HK-2 (cell line): ENCODE measurements around the gene CFAP47.
A peak's percentile ranks its signal among the peaks of the same experiment; 100 is the strongest.

Experiments used
- DNase-seq: peaks from one replicate; pipeline ENCODE4 v3.0.0-alpha.2; 2018; ENCODE audit not compliant: unreplicated experiment

The CFAP47 gene

GRCh38 chrX:36241397-36241796, 321.9 kb downstream of the CFAP47 start:
- no peak for DNase-seq

- no peak for DNase-seq
Measured at GRCh38 chrX:36266155-36266554, 346.6 kb downstream of the CFAP47 start.

DNA sequence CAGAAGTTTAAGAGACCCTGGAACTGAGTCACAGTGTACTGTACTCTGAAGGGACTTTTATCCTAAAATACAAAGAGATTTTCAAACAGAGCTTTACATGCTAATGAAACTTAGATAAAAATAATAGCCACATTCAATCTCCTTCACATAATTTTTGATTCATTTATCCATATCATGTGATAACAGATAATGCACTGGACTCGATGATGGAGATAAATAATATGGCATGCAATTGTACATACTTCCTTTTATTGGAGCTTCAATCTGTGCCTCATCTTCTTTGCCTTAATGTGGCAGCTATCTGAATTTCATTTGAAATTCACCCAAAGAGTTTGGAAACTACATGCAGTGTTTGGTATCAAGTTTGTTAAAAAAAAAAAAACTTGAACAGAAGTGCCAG, 390.6 kb downstream of the CFAP47 start:
- no peak for DNase-seq

DNA sequence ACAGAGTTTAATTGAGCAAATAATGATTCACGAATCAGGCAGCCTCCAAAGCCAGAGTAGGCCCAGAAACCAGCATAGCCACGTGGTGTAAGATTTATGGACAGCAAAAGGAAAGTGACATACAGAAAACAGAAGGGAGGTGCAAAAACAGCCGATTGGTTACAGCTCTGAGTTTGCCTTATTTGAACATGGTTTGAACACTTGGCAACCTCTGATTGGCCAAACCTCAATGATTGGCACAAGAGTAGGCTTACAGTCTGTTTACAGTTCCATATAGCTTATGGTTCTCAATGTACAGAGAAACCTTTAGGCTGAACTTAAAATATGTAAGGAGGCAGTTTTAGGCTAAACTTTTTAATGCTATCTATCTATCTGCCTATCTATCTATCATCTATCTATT, 394.8 kb downstream of the CFAP47 start:
- DNase-seq: no peak

GRCh38 chrX:36334572-36334971, 415.0 kb downstream of the CFAP47 start:
- DNase-seq: no peak

GRCh38 chrX:36336751-36337150, 417.2 kb downstream of the CFAP47 start:
- DNase-seq: no peak

DNA sequence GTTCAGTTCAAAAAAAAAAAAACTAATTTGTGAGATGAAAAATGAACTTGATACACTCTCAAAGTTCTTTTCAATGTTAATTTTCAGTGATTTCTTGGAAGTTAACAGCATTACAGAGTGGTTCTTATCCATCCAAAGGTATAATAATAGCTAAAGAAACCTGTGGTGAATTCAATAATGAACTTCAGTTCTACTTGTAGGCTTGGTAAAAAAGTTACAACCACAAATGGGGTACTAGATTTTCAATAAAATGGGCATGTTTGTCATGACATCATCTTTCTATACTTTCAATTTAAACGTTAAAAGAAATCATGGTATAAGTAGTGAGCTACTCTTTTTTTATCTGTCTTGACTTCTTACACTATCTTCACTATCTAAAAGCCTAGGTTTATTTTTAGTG, 424.8 kb downstream of the CFAP47 start:
- no peak for DNase-seq

DNA sequence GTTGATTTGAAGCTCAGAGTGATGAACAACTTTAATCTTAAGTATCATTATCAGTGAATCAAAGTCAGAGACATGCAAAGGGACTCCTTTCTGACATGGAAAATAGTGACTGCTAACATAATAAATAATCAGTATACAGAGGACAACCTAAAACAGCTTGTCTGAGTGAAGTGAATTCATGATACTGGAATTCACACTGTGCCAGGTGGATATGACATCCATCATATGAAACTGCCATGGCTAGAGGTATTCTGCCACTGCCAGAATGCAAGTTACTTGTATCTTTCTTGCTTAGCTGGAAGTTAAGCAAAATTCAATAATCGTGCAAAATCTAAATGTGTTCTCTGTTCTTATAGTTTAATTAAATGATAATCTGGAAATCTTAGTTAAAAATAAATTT, 429.0 kb downstream of the CFAP47 start:
- DNase-seq: no peak

DNA sequence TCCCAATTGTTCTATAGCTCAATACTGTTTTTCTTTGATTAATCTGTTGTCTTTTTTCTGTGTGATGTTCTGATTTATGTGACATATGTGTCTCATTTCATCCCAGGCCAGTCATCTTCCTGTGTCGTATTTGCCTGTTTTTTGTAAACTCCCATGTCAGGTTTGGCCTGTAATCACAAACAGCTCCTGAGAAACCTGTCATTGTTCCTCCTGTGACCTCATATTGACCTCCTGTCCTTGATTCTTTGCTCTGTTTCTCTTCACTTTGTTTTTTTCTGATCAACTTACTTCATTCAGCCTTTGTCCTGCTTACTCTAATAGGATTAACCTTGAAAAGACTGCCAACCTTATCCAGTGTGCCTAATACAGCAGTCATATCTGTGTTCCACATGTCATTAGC, 438.3 kb downstream of the CFAP47 start:
- DNase-seq: no peak

- no peak for DNase-seq
Measured at GRCh38 chrX:36364262-36364661, 444.7 kb downstream of the CFAP47 start.

DNA sequence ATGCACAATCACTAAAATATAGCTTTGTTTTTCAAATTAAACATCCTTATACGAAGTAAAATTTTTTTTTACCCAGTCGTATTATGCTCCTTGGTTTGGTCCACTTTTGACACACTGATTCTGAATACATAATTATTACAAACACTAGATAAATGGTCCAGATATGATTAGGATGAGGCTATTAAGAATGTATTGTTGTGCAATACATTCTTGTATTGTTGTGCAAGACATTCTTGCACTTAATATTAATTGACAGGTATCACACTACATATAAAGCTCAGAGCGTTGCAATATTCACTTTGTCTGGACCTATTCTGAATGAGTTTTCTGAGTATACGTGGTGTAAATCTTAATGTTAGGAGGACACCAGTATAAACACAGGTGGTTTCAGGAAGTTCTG, 464.0 kb downstream of the CFAP47 start:
- DNase-seq: no peak

- DNase-seq: no peak
Measured at GRCh38 chrX:36388901-36389300, 469.4 kb downstream of the CFAP47 start.

GRCh38 chrX:36401774-36402173, 482.2 kb downstream of the CFAP47 start:
- no peak for DNase-seq

DNA sequence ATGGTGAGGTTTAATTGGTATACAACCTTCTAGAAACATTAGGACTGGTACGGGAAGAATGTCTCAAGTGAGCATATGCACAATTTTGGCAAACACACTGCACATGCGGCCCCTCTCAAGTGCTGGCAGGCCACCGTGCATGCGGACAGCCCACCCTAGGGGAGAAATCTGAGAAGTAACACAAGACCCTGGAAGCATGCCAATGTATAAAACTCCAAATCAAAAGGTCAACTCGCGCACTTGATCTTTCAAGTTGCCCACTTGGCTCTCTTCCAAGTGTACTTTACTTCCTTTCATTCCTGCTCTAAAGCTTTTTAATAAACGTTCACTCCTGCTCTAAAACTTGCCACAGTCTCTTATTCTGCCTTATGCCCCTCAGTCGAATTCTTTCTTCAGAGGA, 488.3 kb downstream of the CFAP47 start:
- no peak for DNase-seq

DNA sequence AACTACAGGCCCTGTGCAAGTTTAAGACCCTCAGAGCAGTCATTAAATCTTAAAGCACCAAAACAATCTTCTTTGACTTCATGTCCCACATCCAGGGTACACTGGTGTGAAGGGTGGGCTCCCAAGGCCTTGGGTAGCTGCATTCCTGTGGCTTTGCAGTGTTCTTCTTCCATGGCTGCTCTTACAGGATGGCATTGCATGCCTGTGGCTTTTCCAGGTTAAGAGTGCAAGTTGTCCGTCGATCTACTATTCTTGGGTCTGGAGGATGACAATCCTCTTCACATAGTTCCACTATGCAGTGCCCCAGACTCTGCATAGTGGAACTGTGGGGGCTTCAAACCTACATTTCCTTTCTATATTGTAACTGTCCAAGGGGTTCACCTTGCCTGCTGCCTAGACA, 494.5 kb downstream of the CFAP47 start:
- DNase-seq: peak; percentile 41

DNA sequence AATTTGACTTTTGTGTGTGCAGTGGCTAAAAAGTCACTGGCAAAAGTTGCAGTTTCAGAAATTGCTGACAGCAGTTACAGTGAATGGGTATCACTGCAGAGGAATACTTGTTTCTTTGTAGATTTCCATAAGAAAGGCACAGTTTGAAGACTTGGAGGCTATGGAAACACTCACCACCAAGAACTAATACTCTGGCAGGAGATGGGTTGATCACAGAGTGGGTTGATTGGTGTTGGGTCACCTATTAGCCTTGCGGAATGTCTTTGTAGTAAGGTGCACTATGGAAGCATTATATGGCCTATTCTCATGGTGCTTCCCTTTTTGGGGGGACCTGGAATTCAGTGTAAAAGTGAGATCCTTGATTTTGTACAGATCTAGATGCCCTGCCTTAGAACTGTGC, 502.8 kb downstream of the CFAP47 start:
- DNase-seq: no peak

DNA sequence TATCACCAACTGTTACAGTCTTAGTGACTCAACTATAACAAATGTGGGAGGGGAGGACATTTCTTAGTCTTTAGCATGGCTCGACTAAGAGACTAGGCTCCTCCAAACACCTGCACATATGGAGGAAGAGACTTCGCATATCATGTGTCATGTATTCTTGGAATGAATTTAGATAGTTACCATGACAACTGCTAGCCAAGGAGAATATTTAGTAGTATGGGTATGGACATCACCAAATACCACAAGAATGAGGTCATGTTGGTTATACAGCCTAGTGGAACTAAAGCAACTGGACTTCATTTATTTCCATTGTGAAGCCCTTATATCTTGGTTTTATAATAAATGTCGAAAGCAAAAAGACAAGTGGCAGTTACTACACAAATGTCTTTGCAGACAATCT, 512.3 kb downstream of the CFAP47 start:
- DNase-seq: no peak

DNA sequence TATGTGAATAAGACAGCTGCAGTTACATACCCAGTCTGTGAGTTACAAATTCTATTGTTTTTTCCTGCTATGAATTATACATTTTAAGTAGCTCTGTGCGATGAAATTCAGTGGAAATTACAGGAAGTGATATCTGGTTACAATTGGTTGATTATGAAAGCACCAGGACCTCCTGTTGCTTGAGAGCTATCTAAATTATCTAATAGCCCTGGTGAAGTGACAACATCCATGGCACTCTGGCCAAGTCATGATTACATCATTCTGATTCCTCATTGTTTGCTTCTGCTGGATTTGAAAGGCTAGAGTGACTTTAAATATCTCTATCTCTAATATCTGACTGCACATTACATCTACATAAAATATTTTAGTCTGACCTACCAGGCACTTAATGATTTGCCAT, 515.0 kb downstream of the CFAP47 start:
- DNase-seq: no peak
